GM23338 (cell line): ENCODE results near the gene TMEM170B.

ENCODE experiments used
- POLR2AphosphoS5 ChIP-seq: IDR thresholded peaks from 2 replicates; pipeline ENCODE4 v1.6.1; 2016; ENCODE audit warnings: antibody characterized with exemption, low read depth
- TF ChIP-seq, protein P1 (sequence below), 2 experiments: fragments of 200-600 bp in 1 of 2; sonication (generic) in 1 of 2; conservative IDR thresholded peaks; 2 replicates each; pipeline versions ENCODE4 v1.5.1 to v1.6.1; 2016 to 2017; ENCODE audit warnings: antibody characterized with exemption in 2 of 2, low read depth in 2 of 2, mild to moderate bottlenecking in 2 of 2, moderate library complexity in 1 of 2

DNA sequence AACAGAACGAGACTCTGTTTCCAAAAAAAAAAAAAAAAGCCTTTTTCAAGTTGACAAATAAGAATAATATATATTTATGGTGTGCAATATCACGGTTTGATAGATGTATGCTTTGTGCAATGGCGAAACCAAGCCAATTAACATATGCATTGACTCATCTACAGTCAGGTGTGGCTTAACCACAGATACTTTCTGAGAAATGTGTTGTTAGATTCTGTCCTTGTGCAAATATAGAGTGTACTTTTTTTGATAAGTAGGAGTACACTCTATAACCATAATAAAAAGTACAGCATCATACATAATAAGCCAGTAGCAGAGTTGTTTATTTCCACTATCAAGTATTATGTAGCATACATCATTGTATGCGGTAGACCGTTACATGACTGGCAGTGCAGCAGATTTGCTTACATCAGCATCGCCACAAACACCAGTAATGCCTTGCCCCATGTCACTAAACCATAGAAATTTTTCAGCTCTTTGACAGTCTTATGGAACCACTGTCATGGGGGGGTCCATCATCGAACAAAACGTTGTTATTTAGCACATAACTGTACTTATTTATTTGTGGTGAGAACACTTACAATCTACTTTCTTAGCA, 59.2 kb downstream of the TMEM170B start:
- TF ChIP-seq POLR2AphosphoS5 = no peak
- TF ChIP-seq, protein P1, sequence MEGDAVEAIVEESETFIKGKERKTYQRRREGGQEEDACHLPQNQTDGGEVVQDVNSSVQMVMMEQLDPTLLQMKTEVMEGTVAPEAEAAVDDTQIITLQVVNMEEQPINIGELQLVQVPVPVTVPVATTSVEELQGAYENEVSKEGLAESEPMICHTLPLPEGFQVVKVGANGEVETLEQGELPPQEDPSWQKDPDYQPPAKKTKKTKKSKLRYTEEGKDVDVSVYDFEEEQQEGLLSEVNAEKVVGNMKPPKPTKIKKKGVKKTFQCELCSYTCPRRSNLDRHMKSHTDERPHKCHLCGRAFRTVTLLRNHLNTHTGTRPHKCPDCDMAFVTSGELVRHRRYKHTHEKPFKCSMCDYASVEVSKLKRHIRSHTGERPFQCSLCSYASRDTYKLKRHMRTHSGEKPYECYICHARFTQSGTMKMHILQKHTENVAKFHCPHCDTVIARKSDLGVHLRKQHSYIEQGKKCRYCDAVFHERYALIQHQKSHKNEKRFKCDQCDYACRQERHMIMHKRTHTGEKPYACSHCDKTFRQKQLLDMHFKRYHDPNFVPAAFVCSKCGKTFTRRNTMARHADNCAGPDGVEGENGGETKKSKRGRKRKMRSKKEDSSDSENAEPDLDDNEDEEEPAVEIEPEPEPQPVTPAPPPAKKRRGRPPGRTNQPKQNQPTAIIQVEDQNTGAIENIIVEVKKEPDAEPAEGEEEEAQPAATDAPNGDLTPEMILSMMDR (conservative IDR thresholded peaks at IDR 0.05; ENCODE audit: low read depth in 2 of 2) = no peak
